Testis (tissue), 3 donors: ENCODE measurements around the gene TBX1. TPM values are rescaled to one million over a fixed set of nuclear protein-coding genes. Genes with fewer than 3 reads are reported as not detected.
A peak's percentile ranks its signal among the peaks of the same experiment; 100 is the strongest.
"Not testable (repeated sequence)": the region's sequence is repeated elsewhere in the genome, so short reads cannot be mapped to it uniquely, and the experiment has no call there.

Experiments
- DNase-seq: peaks from one replicate; pipeline ENCODE4 v3.0.0-alpha.2; 2019
- H3K27ac ChIP-seq, 2 donors: fragments of 200-600 bp; sonication (generic); one replicate each; pipeline ENCODE4 v1.5.1; 2019
- H3K27me3 ChIP-seq: fragments of 200-600 bp; sonication (generic); one replicate; pipeline ENCODE4 v1.5.1; 2019
- H3K36me3 ChIP-seq: fragments of 200-600 bp; sonication (generic); one replicate; pipeline ENCODE4 v1.5.1; 2017; ENCODE audit warnings: low read depth; ENCODE audit errors: missing control alignments
- H3K4me1 ChIP-seq: fragments of 200-600 bp; sonication (generic); one replicate; pipeline ENCODE4 v1.5.1; 2019
- H3K4me3 ChIP-seq, 2 donors: fragments of 200-600 bp; sonication (generic); one replicate each; pipeline ENCODE4 v1.5.1; 2017 to 2019
- H3K9me3 ChIP-seq: fragments of 200-600 bp; sonication (generic); one replicate; pipeline ENCODE4 v1.5.1; 2017
- CTCF ChIP-seq, 3 experiments: fragments of 450-650 bp in 2 of 3; fragments of 200-600 bp in 1 of 3; sonication (generic) in 1 of 3; IDR thresholded peaks; one replicate each; pipeline ENCODE4 v1.5.1; 2016 to 2019; ENCODE audit warnings: antibody characterized with exemption in 3 of 3, mild to moderate bottlenecking in 2 of 3, moderate library complexity in 1 of 3
- POLR2A ChIP-seq: fragments of 450-650 bp; IDR thresholded peaks from one replicate; pipeline ENCODE4 v1.6.1; 2017; ENCODE audit warnings: antibody characterized with exemption, mild to moderate bottlenecking, moderate library complexity
- WGBS, 2 donors: methylation state at CpG; one replicate each; pipeline ENCODE4 v1.1.5; 2018; 5-methylcytosine and 5-hydroxymethylcytosine counted together
- intact Hi-C: fragments of 100-400 bp; cut with DNase I; formaldehyde crosslinking; loops from one replicate; pipeline ENCODE4 v1.15.1; 2023; ENCODE audit warnings: low total_unique reads
- polyA plus RNA-seq: library from polyadenylated mRNA; stranded (reverse); fragments of 350-450 nt; fragmentation: Illumina TruSeq; extraction: RNeasy Lipid Tissue Mini Kit (QIAGEN cat#74804); gene quantifications from one replicate; pipeline ENCODE4 v1.2.3, GENCODE V29; 2014; ENCODE audit warnings: low read depth, low replicate concordance; ENCODE audit not compliant: insufficient read depth
- total RNA-seq, 2 donors: library from RNA; depleted of rRNA; stranded (reverse); fragments of >200 nt; gene quantifications; one replicate each; pipeline ENCODE4 v1.2.3, GENCODE V29; 2016

The TBX1 gene
- total and polyA plus RNA-seq, 3 donors from 2014 or later: 18.1 to 43.4 (median 23.3) TPM

DNA sequence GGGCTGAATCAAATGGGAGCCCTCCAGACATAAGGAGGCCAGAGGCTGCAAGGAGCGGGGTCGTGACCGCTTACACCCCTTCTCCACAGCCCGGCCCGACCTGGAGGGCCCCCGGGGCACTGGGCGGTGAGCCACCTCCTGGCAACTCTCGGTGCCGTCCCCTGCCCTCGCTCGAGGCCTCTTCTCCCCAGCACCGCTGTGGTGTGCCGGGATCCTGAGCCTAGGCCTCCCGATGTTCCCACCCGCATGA, 37.7 kb upstream of the TBX1 start:
- peak overlapping the region in 1 of 2 donors; percentile 20 for H3K4me3 ChIP-seq
- TF ChIP-seq CTCF (IDR thresholded peaks at IDR 0.05) (no peak), POLR2A (no peak)

DNA sequence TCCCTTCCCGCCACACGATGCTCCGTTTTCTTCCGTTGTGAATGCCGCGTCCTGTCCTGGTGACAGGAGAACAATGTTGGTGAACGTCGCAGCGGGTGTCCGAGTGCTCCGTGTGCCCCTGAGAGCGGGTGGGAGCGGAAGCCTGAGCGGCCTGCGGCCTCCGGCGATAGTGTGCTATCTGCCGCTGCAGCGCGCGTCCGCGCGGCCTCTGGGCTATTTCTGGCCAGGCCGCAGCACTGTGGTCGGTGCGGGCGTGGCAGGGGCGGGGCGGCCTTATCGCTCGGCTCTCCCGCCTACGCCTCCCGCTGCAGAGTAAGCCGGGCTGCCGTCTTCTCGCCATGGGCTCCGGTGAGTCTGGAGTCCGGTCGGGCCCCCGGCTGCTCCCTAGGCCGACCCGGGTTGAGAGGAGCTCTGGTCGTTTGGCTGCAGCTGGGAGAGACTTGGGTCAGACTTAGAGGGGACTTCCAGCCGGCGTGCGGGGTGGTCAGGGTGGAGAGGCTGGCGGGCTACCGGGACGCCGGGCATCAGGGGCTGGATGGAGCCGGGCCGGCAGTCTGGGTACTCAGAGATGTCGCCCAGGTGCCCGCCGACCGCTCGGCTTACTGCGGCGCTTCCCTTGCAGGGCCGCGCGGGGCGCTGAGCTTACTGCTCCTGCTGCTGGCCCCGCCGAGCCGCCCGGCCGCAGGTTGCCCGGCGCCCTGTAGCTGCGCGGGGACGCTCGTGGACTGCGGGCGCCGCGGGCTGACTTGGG, 37.2 kb upstream of the TBX1 start, which contains the start of gene GP1BB:
GP1BB (plus strand) TSS at position 308 of the 751 bp plus-strand sequence; CDS start at position 339, 31 bp downstream.
- no peak for DNase-seq
- H3K9me3 ChIP-seq: no peaks in the 10 kb centered on the region
- TF ChIP-seq CTCF (IDR thresholded peaks at IDR 0.05): no peak
- no peak for TF ChIP-seq POLR2A
- no peaks in the 10 kb centered on the region for H3K27me3 ChIP-seq
- H3K4me3 ChIP-seq: peak within 1 kb of the TSS; percentile 20 to 21
- H3K36me3 ChIP-seq: no peaks in the 10 kb centered on the region
- 52 to 68% methylated on average over 10 to 79 of the region's 80 CpGs for WGBS, 2 donors
- no peak within 1 kb of the TSS for H3K27ac ChIP-seq
- intact Hi-C loops: no loop called here
- peaks cover 8% of the 10 kb centered on the region for H3K4me1 ChIP-seq

More for the DNA sequence above, 37.7 kb upstream of the TBX1 start:
- H3K4me1 ChIP-seq: peaks cover 8% of the 10 kb centered on the region
- no peaks in the 10 kb centered on the region for H3K9me3 ChIP-seq
- no peaks in the 10 kb centered on the region for H3K27me3 ChIP-seq
- no peak for DNase-seq
- H3K36me3 ChIP-seq: no peaks in the 10 kb centered on the region
- 63% methylated on average over 15 of the region's 15 CpGs; no CpG with 5 or more reads in 1 of the 2 donors for WGBS, 2 donors
- H3K27ac ChIP-seq: no peak overlapping the region
- intact Hi-C loops: no loop called here

GRCh38 chr22:19723983-19724827, 36.4 kb upstream of the TBX1 start:
- peak overlapping the region; percentile 20 to 21 for H3K4me3 ChIP-seq
- no peak overlapping the region for H3K27ac ChIP-seq
- no peak for TF ChIP-seq CTCF (IDR thresholded peaks at IDR 0.05)
- TF ChIP-seq POLR2A: no peak
- H3K4me1 ChIP-seq: peaks cover 5% of the 10 kb centered on the region
- no peaks in the 10 kb centered on the region for H3K36me3 ChIP-seq
- DNase-seq: no peak
- H3K27me3 ChIP-seq: no peaks in the 10 kb centered on the region
- intact Hi-C loops: no loop called here
- WGBS, 2 donors: 47 to 64% methylated on average over 52 to 85 of the region's 89 CpGs
- no peaks in the 10 kb centered on the region for H3K9me3 ChIP-seq

GRCh38 chr22:19724927-19725661, 35.5 kb upstream of the TBX1 start:
- Histone ChIP-seq H3K4me3 (no peak overlapping the region), H3K27ac (no peak overlapping the region), H3K9me3 (no peaks in the 10 kb centered on the region), H3K4me1 (no peaks in the 10 kb centered on the region), H3K36me3 (no peaks in the 10 kb centered on the region), H3K27me3 (no peaks in the 10 kb centered on the region)
- no peak for DNase-seq
- intact Hi-C loops: no loop called here
- TF ChIP-seq POLR2A: no peak
- TF ChIP-seq CTCF (IDR thresholded peaks at IDR 0.05): no peak
- WGBS, 2 donors: 42 to 70% methylated on average over 45 of the region's 45 CpGs

DNA sequence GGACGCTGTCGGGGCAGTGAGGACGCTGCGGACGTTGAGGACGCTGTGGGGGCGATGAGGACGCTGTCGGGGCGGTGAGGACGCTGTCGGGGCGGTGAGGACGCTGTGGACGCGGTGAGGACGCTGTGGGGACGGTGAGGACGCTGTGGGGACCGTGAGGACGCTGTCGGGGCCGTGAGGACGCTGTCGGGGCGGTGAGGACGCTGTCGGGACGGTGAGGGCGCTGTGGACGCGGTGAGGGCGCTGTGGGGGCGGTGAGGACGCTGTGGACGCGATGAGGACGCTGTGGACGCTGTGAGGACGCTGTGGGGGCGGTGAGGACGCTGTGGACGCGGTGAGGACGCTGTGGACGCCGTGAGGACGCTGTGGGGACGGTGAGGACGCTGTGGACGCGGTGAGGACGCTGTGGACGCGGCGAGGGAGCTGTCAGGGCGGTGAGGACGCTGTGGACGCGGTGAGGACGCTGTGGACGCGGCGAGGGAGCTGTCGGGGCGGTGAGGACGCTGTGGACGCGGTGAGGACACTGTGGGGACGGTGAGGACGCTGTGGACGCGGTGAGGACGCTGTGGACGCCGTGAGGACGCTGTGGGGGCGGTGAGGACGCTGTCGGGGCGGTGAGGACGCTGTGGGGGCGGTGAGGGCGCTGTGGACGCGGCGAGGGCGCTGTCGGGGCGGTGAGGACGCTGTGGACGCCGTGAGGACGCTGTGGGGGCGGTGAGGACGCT, 34.4 kb upstream of the TBX1 start:
- DNase-seq, H3K9me3 ChIP-seq, H3K27me3 ChIP-seq, H3K4me1 ChIP-seq, H3K4me3 ChIP-seq, H3K27ac ChIP-seq, H3K36me3 ChIP-seq, intact Hi-C loops: not testable (repeated sequence)
- 75 to 77% methylated on average over 96 of the region's 96 CpGs for WGBS, 2 donors
